Neural cell (in vitro differentiated cells): ENCODE results near the gene ACOXL. TPM values are rescaled to one million over a fixed set of nuclear protein-coding genes. Genes with fewer than 3 reads are reported as not detected.
A peak's percentile ranks its signal among the peaks of the same experiment; 100 is the strongest.

Source experiments
- H2AFZ ChIP-seq: fragments of 200-600, 300-800 bp; sonication (generic), shearing (Covaris generic); 2 replicates; pipeline ENCODE4 v1.6.0; 2014; ENCODE audit warnings: low read depth, mild to moderate bottlenecking, antibody characterized with exemption, low read length, moderate library complexity
- H3F3A ChIP-seq: fragments of 200-600 bp; shearing (Covaris generic); 2 replicates; pipeline ENCODE4 v1.6.1; 2016; ENCODE audit warnings: mild to moderate bottlenecking, moderate library complexity, mixed read lengths, antibody characterized with exemption, low read length; ENCODE audit not compliant: insufficient read depth, poor library complexity, severe bottlenecking
- H3K27ac ChIP-seq: fragments of 200-600, 300-800 bp; sonication (generic), shearing (Covaris generic); 2 replicates; pipeline ENCODE4 v1.5.1; 2014; ENCODE audit warnings: mild to moderate bottlenecking, low read length, moderate library complexity
- H3K27me3 ChIP-seq: fragments of 300-800, 200-600 bp; sonication (generic), shearing (Covaris generic); 2 replicates; pipeline ENCODE4 v1.6.0; 2014; ENCODE audit warnings: mild to moderate bottlenecking, low read depth, low read length, moderate library complexity; ENCODE audit not compliant: insufficient read depth
- H3K36me3 ChIP-seq: fragments of 300-800, 200-600 bp; sonication (generic), shearing (Covaris generic); 2 replicates; pipeline ENCODE4 v1.5.1; 2014; ENCODE audit warnings: mild to moderate bottlenecking, antibody characterized with exemption, low read length, moderate library complexity; ENCODE audit not compliant: insufficient read depth
- H3K4me2 ChIP-seq: fragments of 300-800, 200-600 bp; sonication (generic), shearing (Covaris generic); 2 replicates; pipeline ENCODE4 v1.6.0; 2014; ENCODE audit warnings: mild to moderate bottlenecking, low read length
- H3K4me3 ChIP-seq: fragments of 300-800, 200-600 bp; sonication (generic), shearing (Covaris generic); 2 replicates; pipeline ENCODE4 v1.5.1; 2014; ENCODE audit warnings: mild to moderate bottlenecking, low read length, moderate library complexity
- H3K79me2 ChIP-seq: fragments of 200-600 bp; shearing (Covaris generic); replicated peaks from 2 replicates; pipeline ENCODE4 v1.6.0; 2014; ENCODE audit warnings: mild to moderate bottlenecking, low read length, moderate library complexity; ENCODE audit not compliant: insufficient read depth
- H3K9ac ChIP-seq: fragments of 300-800, 200-600 bp; sonication (generic), shearing (Covaris generic); 2 replicates; pipeline ENCODE4 v1.6.1; 2016; ENCODE audit warnings: mild to moderate bottlenecking, low read length, mixed read lengths
- H3K9me2 ChIP-seq: fragments of 200-600 bp; shearing (Covaris generic); 2 replicates; pipeline ENCODE4 v1.6.1; 2016; ENCODE audit warnings: mild to moderate bottlenecking, low read length, mixed read lengths; ENCODE audit not compliant: insufficient read depth
- H3K9me3 ChIP-seq: fragments of 200-600, 300-800 bp; sonication (generic), shearing (Covaris generic); 2 replicates; pipeline ENCODE4 v1.6.1; 2016; ENCODE audit warnings: mild to moderate bottlenecking, mixed run types, low read length, moderate library complexity, mixed read lengths
- H4K20me1 ChIP-seq: fragments of 200-600 bp; shearing (Covaris generic); 2 replicates; pipeline ENCODE4 v1.6.1; 2016; ENCODE audit warnings: mild to moderate bottlenecking, mixed run types; ENCODE audit not compliant: insufficient read depth
- EP300 ChIP-seq: fragments of 450-650 bp; conservative IDR thresholded peaks from 2 replicates; pipeline ENCODE4 v1.6.1; 2014; ENCODE audit warnings: antibody characterized with exemption, mild to moderate bottlenecking, moderate library complexity; ENCODE audit not compliant: poor library complexity, severe bottlenecking
- EZH2 ChIP-seq: fragments of 200-600, 300-800 bp; shearing (Covaris generic), sonication (generic); IDR thresholded peaks from 2 replicates; pipeline ENCODE4 v1.6.1; 2014; ENCODE audit warnings: antibody characterized with exemption, low read length, borderline replicate concordance, mild to moderate bottlenecking; ENCODE audit not compliant: insufficient read depth, poor library complexity, severe bottlenecking
- MXI1 ChIP-seq: fragments of 450-650 bp; conservative IDR thresholded peaks from 2 replicates; pipeline ENCODE4 v1.6.1; 2014; ENCODE audit warnings: antibody characterized with exemption, mild to moderate bottlenecking; ENCODE audit not compliant: poor library complexity, severe bottlenecking
- POLR2AphosphoS5 ChIP-seq: IDR thresholded peaks from 2 replicates; pipeline ENCODE4 v1.6.1; 2012
- RAD21 ChIP-seq: fragments of 450-650 bp; conservative IDR thresholded peaks from 2 replicates; pipeline ENCODE4 v1.6.1; 2014; ENCODE audit warnings: antibody characterized with exemption, mild to moderate bottlenecking, moderate library complexity
- REST ChIP-seq: IDR thresholded peaks from 2 replicates; pipeline ENCODE4 v1.6.1; 2012; ENCODE audit warnings: borderline replicate concordance
- SMC3 ChIP-seq: fragments of 450-650 bp; conservative IDR thresholded peaks from 2 replicates; pipeline ENCODE4 v1.6.1; 2014; ENCODE audit warnings: antibody characterized with exemption, mild to moderate bottlenecking, moderate library complexity; ENCODE audit not compliant: poor library complexity
- TAF1 ChIP-seq: IDR thresholded peaks from 2 replicates; pipeline ENCODE4 v1.6.1; 2012; ENCODE audit warnings: low read depth
- polyA plus RNA-seq: library from polyadenylated mRNA; depleted of rRNA; stranded (reverse); fragments of >200 nt; gene quantifications from 2 replicates; pipeline ENCODE4 v1.2.3, GENCODE V29; 2014
- TF ChIP-seq, protein P1 (sequence below): fragments of 450-650 bp; IDR thresholded peaks from 2 replicates; pipeline ENCODE4 v1.5.1; 2014; ENCODE audit warnings: antibody characterized with exemption, mild to moderate bottlenecking, moderate library complexity; ENCODE audit not compliant: poor library complexity, severe bottlenecking

The ACOXL gene
- polyA plus RNA-seq, 1 donor from 2014 or later: not detected

DNA sequence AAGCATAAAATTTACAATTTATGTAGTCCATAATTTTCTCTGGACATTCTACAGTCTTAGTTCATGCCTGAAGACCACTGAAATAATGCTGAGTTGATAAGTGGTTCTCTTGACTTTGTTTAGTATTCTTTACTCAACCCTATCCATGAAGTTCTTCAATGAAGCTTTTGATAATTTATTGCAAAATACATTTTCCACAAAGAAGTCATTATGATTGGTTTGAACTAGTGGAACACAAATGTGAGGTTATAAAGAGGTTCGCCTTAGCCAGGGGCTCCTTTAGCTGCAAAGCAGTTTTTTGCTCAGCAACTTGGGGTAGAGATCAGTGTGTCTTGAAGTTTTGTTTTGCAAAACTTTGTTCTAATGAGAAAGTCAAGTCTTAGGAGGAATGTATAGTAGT is 394.2 kb downstream of the ACOXL start:
- H3K36me3 ChIP-seq: no peaks in the 10 kb centered on the region
- H3K27ac ChIP-seq: no peak overlapping the region
- no peaks in the 10 kb centered on the region for H3K9me3 ChIP-seq
- H3K4me2 ChIP-seq: no peak overlapping the region
- no peak overlapping the region for H3K9ac ChIP-seq
- peaks cover 17% of the 10 kb centered on the region for H3K27me3 ChIP-seq
- no peaks in the 10 kb centered on the region for H4K20me1 ChIP-seq
- peaks cover 12% of the 10 kb centered on the region for H3K79me2 ChIP-seq
- H2AFZ ChIP-seq: no peak overlapping the region
- TF ChIP-seq EP300: no peak
- TF ChIP-seq EZH2: no peak
- no peak for TF ChIP-seq SMC3
- TF ChIP-seq, protein P1, sequence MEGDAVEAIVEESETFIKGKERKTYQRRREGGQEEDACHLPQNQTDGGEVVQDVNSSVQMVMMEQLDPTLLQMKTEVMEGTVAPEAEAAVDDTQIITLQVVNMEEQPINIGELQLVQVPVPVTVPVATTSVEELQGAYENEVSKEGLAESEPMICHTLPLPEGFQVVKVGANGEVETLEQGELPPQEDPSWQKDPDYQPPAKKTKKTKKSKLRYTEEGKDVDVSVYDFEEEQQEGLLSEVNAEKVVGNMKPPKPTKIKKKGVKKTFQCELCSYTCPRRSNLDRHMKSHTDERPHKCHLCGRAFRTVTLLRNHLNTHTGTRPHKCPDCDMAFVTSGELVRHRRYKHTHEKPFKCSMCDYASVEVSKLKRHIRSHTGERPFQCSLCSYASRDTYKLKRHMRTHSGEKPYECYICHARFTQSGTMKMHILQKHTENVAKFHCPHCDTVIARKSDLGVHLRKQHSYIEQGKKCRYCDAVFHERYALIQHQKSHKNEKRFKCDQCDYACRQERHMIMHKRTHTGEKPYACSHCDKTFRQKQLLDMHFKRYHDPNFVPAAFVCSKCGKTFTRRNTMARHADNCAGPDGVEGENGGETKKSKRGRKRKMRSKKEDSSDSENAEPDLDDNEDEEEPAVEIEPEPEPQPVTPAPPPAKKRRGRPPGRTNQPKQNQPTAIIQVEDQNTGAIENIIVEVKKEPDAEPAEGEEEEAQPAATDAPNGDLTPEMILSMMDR: no peak
- no peak for TF ChIP-seq POLR2AphosphoS5
- TF ChIP-seq RAD21: no peak
- TF ChIP-seq TAF1: no peak
- TF ChIP-seq REST: no peak
- TF ChIP-seq MXI1: no peak
- no peaks in the 10 kb centered on the region for H3F3A ChIP-seq
- H3K4me3 ChIP-seq: no peak overlapping the region
- no peaks in the 10 kb centered on the region for H3K9me2 ChIP-seq

DNA sequence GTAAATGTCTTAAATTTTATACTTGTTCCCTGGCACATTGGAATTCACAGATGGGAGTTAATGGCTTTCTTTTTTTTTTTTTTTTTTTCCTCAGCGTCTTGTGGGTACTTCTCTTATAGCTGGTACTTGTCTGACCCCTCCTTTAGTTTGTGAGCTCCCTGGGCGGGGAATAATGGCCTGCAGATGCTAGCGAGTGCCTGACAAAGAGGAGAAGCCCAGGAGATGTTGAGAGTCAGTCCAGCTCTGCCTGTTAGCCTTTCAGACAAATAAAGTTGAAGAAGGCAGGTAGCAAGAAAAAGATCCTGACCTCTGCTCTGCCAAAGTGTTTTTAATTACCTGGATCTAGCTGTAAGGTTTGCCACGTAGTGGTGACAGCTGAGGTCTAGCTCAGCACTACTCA is 395.0 kb downstream of the ACOXL start:
- H3K27me3 ChIP-seq: peaks cover 11% of the 10 kb centered on the region
- H3K4me3 ChIP-seq: peak overlapping the region; percentile 2
- no peak overlapping the region for H3K27ac ChIP-seq
- H3F3A ChIP-seq: no peaks in the 10 kb centered on the region
- no peak overlapping the region for H3K9ac ChIP-seq
- no peaks in the 10 kb centered on the region for H4K20me1 ChIP-seq
- H3K9me2 ChIP-seq: no peaks in the 10 kb centered on the region
- H3K4me2 ChIP-seq: no peak overlapping the region
- H3K36me3 ChIP-seq: no peaks in the 10 kb centered on the region
- TF ChIP-seq EP300 (no peak), POLR2AphosphoS5 (peak; percentile 29), SMC3 (no peak), REST (no peak)
- peaks cover 12% of the 10 kb centered on the region for H3K79me2 ChIP-seq
- H2AFZ ChIP-seq: no peak overlapping the region
- H3K9me3 ChIP-seq: no peaks in the 10 kb centered on the region
